Endothelial cell (in vitro differentiated cells): ENCODE measurements around the gene ZNF92. TPM values are rescaled to one million over a fixed set of nuclear protein-coding genes. Genes with fewer than 3 reads are reported as not detected.
A peak's percentile ranks its signal among the peaks of the same experiment; 100 is the strongest.
"Not testable (repeated sequence)": the region's sequence is repeated elsewhere in the genome, so short reads cannot be mapped to it uniquely, and the experiment has no call there.

Experiments
- DNase-seq: peaks from one replicate; pipeline ENCODE4 v3.0.0; 2021; ENCODE audit warnings: low spot score
- H3K27ac Mint-ChIP-seq: one replicate; pipeline ENCODE4 v1.8.0; 2021; ENCODE audit warnings: mixed read lengths, inconsistent platforms; ENCODE audit not compliant: unreplicated experiment
- H3K27me3 Mint-ChIP-seq: one replicate; pipeline ENCODE4 v1.8.0; 2021; ENCODE audit warnings: mild to moderate bottlenecking, moderate library complexity, mixed read lengths, inconsistent platforms; ENCODE audit not compliant: unreplicated experiment
- H3K36me3 Mint-ChIP-seq: one replicate; pipeline ENCODE4 v1.8.0; 2021; ENCODE audit warnings: mild to moderate bottlenecking, low read depth, mixed read lengths, inconsistent platforms; ENCODE audit not compliant: unreplicated experiment
- H3K4me1 Mint-ChIP-seq: one replicate; pipeline ENCODE4 v1.8.0; 2021; ENCODE audit warnings: mild to moderate bottlenecking, mixed read lengths, inconsistent platforms; ENCODE audit not compliant: unreplicated experiment
- H3K4me3 Mint-ChIP-seq: one replicate; pipeline ENCODE4 v1.8.0; 2021; ENCODE audit warnings: mild to moderate bottlenecking, mixed read lengths, inconsistent platforms; ENCODE audit not compliant: unreplicated experiment
- H3K9me3 Mint-ChIP-seq: one replicate; pipeline ENCODE4 v1.8.0; 2021; ENCODE audit warnings: mixed read lengths, inconsistent platforms; ENCODE audit not compliant: unreplicated experiment
- total RNA-seq: library from RNA; stranded (reverse); fragmentation: NEBNext Ultra II Directional; extraction: Animal tissue kit (Norgen Biotek cat#: 25700); gene quantifications from one replicate; pipeline ENCODE4 v1.2.1, GENCODE V29; 2021; ENCODE audit not compliant: unreplicated experiment
- TF ChIP-seq, protein P1 (sequence below): fragments of 200-600 bp; sonication (generic); IDR thresholded peaks from one replicate; pipeline ENCODE4 v1.5.0; 2021; ENCODE audit warnings: antibody characterized with exemption; ENCODE audit not compliant: unreplicated experiment

The ZNF92 gene
- total RNA-seq, 1 donor from 2014 or later = 25.3 TPM

- DNase-seq = no peak
- Mint-ChIP-seq H3K4me1 (peaks cover 12% of the 10 kb centered on the region), H3K9me3 (peaks cover 9% of the 10 kb centered on the region), H3K36me3 (peaks cover 11% of the 10 kb centered on the region), H3K4me3 (no peak overlapping the region), H3K27me3 (peaks cover 2% of the 10 kb centered on the region), H3K27ac (no peak overlapping the region)
- TF ChIP-seq, protein P1, sequence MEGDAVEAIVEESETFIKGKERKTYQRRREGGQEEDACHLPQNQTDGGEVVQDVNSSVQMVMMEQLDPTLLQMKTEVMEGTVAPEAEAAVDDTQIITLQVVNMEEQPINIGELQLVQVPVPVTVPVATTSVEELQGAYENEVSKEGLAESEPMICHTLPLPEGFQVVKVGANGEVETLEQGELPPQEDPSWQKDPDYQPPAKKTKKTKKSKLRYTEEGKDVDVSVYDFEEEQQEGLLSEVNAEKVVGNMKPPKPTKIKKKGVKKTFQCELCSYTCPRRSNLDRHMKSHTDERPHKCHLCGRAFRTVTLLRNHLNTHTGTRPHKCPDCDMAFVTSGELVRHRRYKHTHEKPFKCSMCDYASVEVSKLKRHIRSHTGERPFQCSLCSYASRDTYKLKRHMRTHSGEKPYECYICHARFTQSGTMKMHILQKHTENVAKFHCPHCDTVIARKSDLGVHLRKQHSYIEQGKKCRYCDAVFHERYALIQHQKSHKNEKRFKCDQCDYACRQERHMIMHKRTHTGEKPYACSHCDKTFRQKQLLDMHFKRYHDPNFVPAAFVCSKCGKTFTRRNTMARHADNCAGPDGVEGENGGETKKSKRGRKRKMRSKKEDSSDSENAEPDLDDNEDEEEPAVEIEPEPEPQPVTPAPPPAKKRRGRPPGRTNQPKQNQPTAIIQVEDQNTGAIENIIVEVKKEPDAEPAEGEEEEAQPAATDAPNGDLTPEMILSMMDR = no peak
Measured at GRCh38 chr7:65444899-65445823, 71.5 kb downstream of the ZNF92 start.

- H3K4me3 Mint-ChIP-seq, H3K27me3 Mint-ChIP-seq, H3K27ac Mint-ChIP-seq, DNase-seq, H3K9me3 Mint-ChIP-seq: not testable (repeated sequence)
- peaks cover 11% of the 10 kb centered on the region for H3K36me3 Mint-ChIP-seq
- H3K4me1 Mint-ChIP-seq = peaks cover 23% of the 10 kb centered on the region
Measured at GRCh38 chr7:65447041-65447440, 73.4 kb downstream of the ZNF92 start.

GRCh38 chr7:65448816-65449504, 75.3 kb downstream of the ZNF92 start:
- peaks cover 11% of the 10 kb centered on the region for H3K36me3 Mint-ChIP-seq
- peaks cover 2% of the 10 kb centered on the region for H3K27me3 Mint-ChIP-seq
- H3K4me1 Mint-ChIP-seq = peaks cover 35% of the 10 kb centered on the region
- DNase-seq = no peak
- no peak overlapping the region for H3K4me3 Mint-ChIP-seq
- peaks cover 9% of the 10 kb centered on the region for H3K9me3 Mint-ChIP-seq
- H3K27ac Mint-ChIP-seq = peak overlapping the region; percentile 22
- TF ChIP-seq, protein P1 = no peak

- DNase-seq = no peak
- Mint-ChIP-seq H3K4me1 (peaks cover 40% of the 10 kb centered on the region), H3K27me3 (peaks cover 2% of the 10 kb centered on the region), H3K27ac (peak overlapping the region; percentile 26), H3K4me3 (no peak overlapping the region), H3K36me3 (peaks cover 11% of the 10 kb centered on the region), H3K9me3 (peaks cover 9% of the 10 kb centered on the region)
- TF ChIP-seq, protein P1 = no peak
Measured at GRCh38 chr7:65449505-65449852, 75.8 kb downstream of the ZNF92 start.
